Activated CD4-positive, alpha-beta memory T cell treated with anti-CD3 and anti-CD28 coated beads, Interleukin-2, amount 10 ng/mL, durations not matched to agents 7 days and 5 days (primary cell): Measurements from ENCODE around the gene ANKS1A. TPM values are rescaled to one million over a fixed set of nuclear protein-coding genes. Genes with fewer than 3 reads are reported as not detected.

ENCODE experiments used
- CTCF ChIA-PET: fragments of 350-600 bp; sonication (Branson Sonifier 250); formaldehyde crosslinking; loops from one replicate; lab custom pipeline; 2021; ENCODE audit warnings: antibody characterized with exemption, inconsistent platforms; lab: Charles Lee
- POLR2A ChIA-PET: fragments of 350-600 bp; sonication (Branson Sonifier 250); formaldehyde crosslinking; loops from one replicate; lab custom pipeline; 2021; ENCODE audit warnings: antibody characterized with exemption; lab: Charles Lee
- DNase-seq: peaks from one replicate; pipeline ENCODE4 v3.0.0-alpha.2; 2020
- H3K27ac Mint-ChIP-seq: one replicate; pipeline ENCODE4 v1.8.0; 2021; ENCODE audit warnings: mild to moderate bottlenecking, mixed read lengths
- H3K27me3 Mint-ChIP-seq: one replicate; pipeline ENCODE4 v1.8.0; 2021; ENCODE audit warnings: mixed read lengths
- H3K36me3 Mint-ChIP-seq: one replicate; pipeline ENCODE4 v1.8.0; 2021; ENCODE audit warnings: low read depth, mixed read lengths
- H3K4me1 Mint-ChIP-seq: one replicate; pipeline ENCODE4 v1.8.0; 2021; ENCODE audit warnings: mixed read lengths
- H3K4me3 Mint-ChIP-seq: one replicate; pipeline ENCODE4 v1.8.0; 2021; ENCODE audit warnings: mild to moderate bottlenecking, mixed read lengths
- H3K9me3 Mint-ChIP-seq: one replicate; pipeline ENCODE4 v1.8.0; 2021; ENCODE audit warnings: mixed read lengths
- total RNA-seq, 2 experiments: library from RNA; stranded (reverse); gene quantifications; one replicate each; pipeline ENCODE4 v1.2.3, GENCODE V29; 2021

ANKS1A gene
- total RNA-seq, 2 experiments from 2014 or later = 8.8 to 9.5 TPM

- Mint-ChIP-seq H3K4me1 (peaks cover 26% of the 10 kb centered on the region), H3K9me3 (no peaks in the 10 kb centered on the region), H3K36me3 (peaks cover under 1% of the 10 kb centered on the region), H3K27ac (peak overlapping the region; percentile 2), H3K4me3 (peak overlapping the region; percentile 21), H3K27me3 (peaks cover 50% of the 10 kb centered on the region)
- ChIA-PET POLR2A (interaction anchor here (1.9 kb wide), 1 partner anchor 25 kb away, joined by 6 read pairs; the partner anchor contains the start of gene TAF11), CTCF (no interaction called here)
- DNase-seq = peak; percentile 55
Observed at GRCh38 chr6:34912715-34913464, 23.8 kb downstream of the ANKS1A start.

DNA sequence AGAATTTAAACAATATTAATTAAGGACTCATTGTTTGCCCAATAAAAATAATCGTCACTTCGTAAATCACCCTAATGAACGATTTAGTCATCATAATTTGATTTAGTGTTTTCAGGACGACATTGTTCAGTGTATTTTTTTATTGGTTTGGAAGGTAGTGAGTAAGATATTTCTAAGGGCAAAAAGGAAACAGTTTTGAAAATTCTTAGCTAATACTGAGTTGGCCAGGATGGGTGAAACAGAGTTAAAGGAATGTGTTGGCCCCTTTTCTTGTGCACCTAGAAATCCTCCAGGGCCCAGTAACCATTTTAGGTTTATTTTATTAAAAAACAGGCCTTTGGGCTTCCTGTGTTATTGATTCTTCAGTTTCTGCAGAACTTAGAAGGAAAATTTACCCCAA lies 25.3 kb downstream of the ANKS1A start:
- ChIA-PET CTCF (no interaction called here), POLR2A (interaction anchor here (1.9 kb wide), 1 partner anchor 26 kb away, joined by 6 read pairs; the partner anchor contains the start of gene TAF11)
- H3K27ac Mint-ChIP-seq = no peak overlapping the region
- no peak for DNase-seq
- peaks cover 40% of the 10 kb centered on the region for H3K27me3 Mint-ChIP-seq
- H3K4me1 Mint-ChIP-seq = peaks cover 23% of the 10 kb centered on the region
- H3K9me3 Mint-ChIP-seq = no peaks in the 10 kb centered on the region
- no peak overlapping the region for H3K4me3 Mint-ChIP-seq
- H3K36me3 Mint-ChIP-seq = peaks cover 5% of the 10 kb centered on the region

GRCh38 chr6:34916348-34916967 lies 27.4 kb downstream of the ANKS1A start:
- H3K4me3 Mint-ChIP-seq = no peak overlapping the region
- peaks cover 20% of the 10 kb centered on the region for H3K4me1 Mint-ChIP-seq
- peaks cover 5% of the 10 kb centered on the region for H3K36me3 Mint-ChIP-seq
- CTCF ChIA-PET = no interaction called here
- POLR2A ChIA-PET = interaction anchor here (1.4 kb wide), 1 partner anchor 124 kb away, joined by 4 read pairs; the partner anchor contains the start of gene BLTP3A
- no peaks in the 10 kb centered on the region for H3K9me3 Mint-ChIP-seq
- no peak for DNase-seq
- H3K27me3 Mint-ChIP-seq = peaks cover 23% of the 10 kb centered on the region
- no peak overlapping the region for H3K27ac Mint-ChIP-seq

GRCh38 chr6:34917626-34918285 lies 28.7 kb downstream of the ANKS1A start:
- POLR2A ChIA-PET = no interaction called here
- CTCF ChIA-PET = no interaction called here
- H3K9me3 Mint-ChIP-seq = no peaks in the 10 kb centered on the region
- peaks cover 15% of the 10 kb centered on the region for H3K27me3 Mint-ChIP-seq
- H3K36me3 Mint-ChIP-seq = peaks cover 5% of the 10 kb centered on the region
- peaks cover 9% of the 10 kb centered on the region for H3K4me1 Mint-ChIP-seq
- no peak overlapping the region for H3K4me3 Mint-ChIP-seq
- no peak for DNase-seq
- H3K27ac Mint-ChIP-seq = no peak overlapping the region

GRCh38 chr6:34919651-34920050 lies 30.6 kb downstream of the ANKS1A start:
- ChIA-PET CTCF (no interaction called here), POLR2A (no interaction called here)
- DNase-seq = no peak
- Mint-ChIP-seq H3K27ac (no peak overlapping the region), H3K4me1 (no peaks in the 10 kb centered on the region), H3K4me3 (no peak overlapping the region), H3K9me3 (no peaks in the 10 kb centered on the region), H3K36me3 (peaks cover 5% of the 10 kb centered on the region), H3K27me3 (peaks cover 9% of the 10 kb centered on the region)

GRCh38 chr6:34920097-34920496 lies 31.0 kb downstream of the ANKS1A start:
- no peaks in the 10 kb centered on the region for H3K4me1 Mint-ChIP-seq
- H3K9me3 Mint-ChIP-seq = no peaks in the 10 kb centered on the region
- no peak overlapping the region for H3K4me3 Mint-ChIP-seq
- no peak for DNase-seq
- peaks cover 4% of the 10 kb centered on the region for H3K27me3 Mint-ChIP-seq
- POLR2A ChIA-PET = no interaction called here
- CTCF ChIA-PET = no interaction called here
- no peak overlapping the region for H3K27ac Mint-ChIP-seq
- peaks cover 5% of the 10 kb centered on the region for H3K36me3 Mint-ChIP-seq

DNA sequence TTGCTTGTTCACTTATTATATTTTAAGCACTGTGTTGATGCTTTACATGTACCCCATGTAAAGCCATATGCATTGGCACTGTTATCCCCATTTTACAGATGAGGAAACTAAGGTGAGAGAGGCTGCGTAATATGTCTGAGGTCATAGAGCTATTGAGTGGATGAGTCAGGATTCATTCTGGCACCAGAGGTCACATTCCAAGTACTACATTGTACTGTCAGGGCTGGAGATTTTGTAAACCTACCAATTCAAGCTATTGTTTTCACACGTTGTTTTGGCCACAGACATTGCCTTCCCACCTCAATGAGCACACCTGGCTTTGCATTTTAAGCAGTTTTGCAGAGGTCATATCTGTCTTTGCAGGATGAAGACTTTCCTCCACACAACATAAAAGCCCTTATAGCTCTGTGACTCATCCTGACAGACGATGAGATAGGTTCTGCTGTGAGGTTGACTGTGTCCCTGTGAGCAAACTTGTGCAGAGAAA lies 33.2 kb downstream of the ANKS1A start:
- Mint-ChIP-seq H3K4me1 (no peaks in the 10 kb centered on the region), H3K27me3 (peaks cover 7% of the 10 kb centered on the region), H3K27ac (no peak overlapping the region), H3K9me3 (no peaks in the 10 kb centered on the region), H3K4me3 (no peak overlapping the region), H3K36me3 (peaks cover 5% of the 10 kb centered on the region)
- CTCF ChIA-PET = no interaction called here
- POLR2A ChIA-PET = no interaction called here
- no peak for DNase-seq

DNA sequence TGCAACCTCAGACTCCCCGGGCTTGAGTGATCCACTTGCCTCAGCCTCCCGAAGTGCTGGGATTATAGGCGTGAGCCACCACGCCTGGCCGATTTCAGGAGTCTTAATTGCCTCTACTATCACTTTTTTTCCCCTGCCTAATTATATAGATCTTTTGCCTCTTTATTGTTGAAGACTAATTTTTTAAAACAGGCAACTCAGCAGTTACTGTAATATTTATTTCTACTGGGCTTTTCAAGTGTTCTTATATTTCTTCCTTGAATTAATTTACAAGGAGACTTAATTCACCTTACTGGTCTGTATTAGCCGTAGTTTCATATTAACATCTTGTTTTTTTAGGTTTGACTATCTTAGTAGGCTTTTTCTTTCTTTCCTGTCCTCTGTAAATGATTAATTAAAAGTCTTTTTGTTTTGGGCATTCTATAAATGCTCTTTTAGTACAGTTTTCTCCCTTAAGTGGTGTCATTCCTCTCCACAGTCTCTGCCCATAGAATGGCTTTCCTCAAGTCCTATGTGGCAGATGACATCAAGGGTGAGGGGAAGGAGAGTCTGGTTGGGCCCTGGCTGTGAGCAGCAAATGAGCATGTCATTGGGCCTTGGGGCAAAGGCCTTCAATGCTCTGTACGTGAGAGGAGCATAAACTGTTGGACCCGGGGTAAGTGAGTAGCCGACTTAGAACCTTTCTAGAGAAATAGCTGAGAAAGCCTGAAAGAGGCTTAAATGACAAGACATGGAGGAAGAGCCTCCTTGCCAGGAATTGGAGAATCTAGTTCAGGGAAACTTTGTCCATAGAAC lies 36.0 kb downstream of the ANKS1A start:
- no peaks in the 10 kb centered on the region for H3K4me1 Mint-ChIP-seq
- ChIA-PET POLR2A (no interaction called here), CTCF (no interaction called here)
- H3K27ac Mint-ChIP-seq = no peak overlapping the region
- H3K36me3 Mint-ChIP-seq = no peaks in the 10 kb centered on the region
- no peaks in the 10 kb centered on the region for H3K9me3 Mint-ChIP-seq
- H3K4me3 Mint-ChIP-seq = no peak overlapping the region
- DNase-seq = no peak
- peaks cover 8% of the 10 kb centered on the region for H3K27me3 Mint-ChIP-seq

DNA sequence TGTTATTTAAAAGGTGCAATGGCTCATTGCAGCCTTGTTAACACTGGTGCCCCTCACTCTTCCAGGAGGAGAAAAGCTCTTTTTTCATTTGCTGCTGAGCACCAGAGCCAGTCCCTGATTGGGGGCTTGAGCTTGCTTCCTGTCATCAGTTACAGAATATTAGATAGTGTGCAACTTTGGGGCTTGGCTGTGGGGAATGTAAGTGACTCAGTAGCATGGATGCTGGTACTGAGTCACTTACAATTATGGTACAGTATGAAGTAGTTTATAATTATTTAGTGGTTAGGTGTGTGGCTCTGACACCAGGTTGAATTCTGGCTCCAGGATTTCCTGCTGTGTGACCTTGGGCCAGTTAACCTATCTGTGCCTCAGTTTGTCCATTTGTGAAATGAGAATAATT lies 37.6 kb downstream of the ANKS1A start:
- Mint-ChIP-seq H3K4me1 (no peaks in the 10 kb centered on the region), H3K9me3 (no peaks in the 10 kb centered on the region), H3K4me3 (no peak overlapping the region), H3K36me3 (no peaks in the 10 kb centered on the region), H3K27me3 (peaks cover 8% of the 10 kb centered on the region), H3K27ac (no peak overlapping the region)
- CTCF ChIA-PET = no interaction called here
- DNase-seq = no peak
- POLR2A ChIA-PET = interaction anchor here (1.3 kb wide), 1 partner anchor 9 kb away, joined by 3 read pairs; no protein-coding TSS in a partner anchor

GRCh38 chr6:34928220-34928619 lies 39.2 kb downstream of the ANKS1A start:
- ChIA-PET POLR2A (no interaction called here), CTCF (no interaction called here)
- DNase-seq = no peak
- Mint-ChIP-seq H3K36me3 (no peaks in the 10 kb centered on the region), H3K4me1 (no peaks in the 10 kb centered on the region), H3K9me3 (no peaks in the 10 kb centered on the region), H3K27me3 (peaks cover 8% of the 10 kb centered on the region), H3K4me3 (no peak overlapping the region), H3K27ac (no peak overlapping the region)

- H3K4me3 Mint-ChIP-seq = no peak overlapping the region
- CTCF ChIA-PET = no interaction called here
- no peak for DNase-seq
- peaks cover 8% of the 10 kb centered on the region for H3K27me3 Mint-ChIP-seq
- no peaks in the 10 kb centered on the region for H3K4me1 Mint-ChIP-seq
- no peaks in the 10 kb centered on the region for H3K36me3 Mint-ChIP-seq
- no peaks in the 10 kb centered on the region for H3K9me3 Mint-ChIP-seq
- no peak overlapping the region for H3K27ac Mint-ChIP-seq
- POLR2A ChIA-PET = no interaction called here
Observed at GRCh38 chr6:34928695-34929094, 39.6 kb downstream of the ANKS1A start.

- Mint-ChIP-seq H3K4me1 (no peaks in the 10 kb centered on the region), H3K27ac (no peak overlapping the region), H3K9me3 (no peaks in the 10 kb centered on the region), H3K36me3 (no peaks in the 10 kb centered on the region), H3K27me3 (peaks cover 8% of the 10 kb centered on the region), H3K4me3 (no peak overlapping the region)
- no peak for DNase-seq
- ChIA-PET POLR2A (no interaction called here), CTCF (no interaction called here)
Observed at GRCh38 chr6:34929241-34929978, 40.4 kb downstream of the ANKS1A start.
